Measurements from ENCODE around the gene HAUS6. TPM values are rescaled to one million over a fixed set of nuclear protein-coding genes. Genes with fewer than 3 reads are reported as not detected.

The HAUS6 gene
- total and polyA plus RNA-seq, 2 experiments from 2014 or later: 6.5 to 9.4 TPM

GRCh38 chr9:19133549-19134345, 31.0 kb upstream of the HAUS6 start:
- H3K4me1 ChIP-seq (ENCODE audit: low read depth): peaks cover 4% of the 10 kb centered on the region
- H3K27ac ChIP-seq: peak overlapping the region; percentile 30
- H3K36me3 ChIP-seq: no peaks in the 10 kb centered on the region
- DNase-seq (ENCODE audit: low read depth in 1 of 2, low spot score in 1 of 2): no peak
- H3K4me3 ChIP-seq: no peak overlapping the region
- H3K27me3 ChIP-seq: no peaks in the 10 kb centered on the region
- no peak for TF ChIP-seq CTCF (IDR thresholded peaks at IDR 0.05; ENCODE audit: low read depth, low read length)
- no peaks in the 10 kb centered on the region for H3K9me3 ChIP-seq (ENCODE audit: low read depth)

- Histone ChIP-seq H3K36me3 (no peaks in the 10 kb centered on the region), H3K27me3 (no peaks in the 10 kb centered on the region), H3K4me3 (no peak overlapping the region), H3K4me1 (ENCODE audit: low read depth) (peaks cover 4% of the 10 kb centered on the region), H3K27ac (no peak overlapping the region), H3K9me3 (ENCODE audit: low read depth) (no peaks in the 10 kb centered on the region)
- TF ChIP-seq CTCF (IDR thresholded peaks at IDR 0.05; ENCODE audit: low read depth, low read length): no peak
- DNase-seq (ENCODE audit: low read depth in 1 of 2, low spot score in 1 of 2): no peak
These were observed 27.7 kb upstream of the HAUS6 start for GRCh38 chr9:19130436-19130835.

- peak in 1 of 2 donors; percentile 58 for DNase-seq (ENCODE audit: low read depth in 1 of 2, low spot score in 1 of 2)
- peaks cover 3% of the 10 kb centered on the region for H3K4me1 ChIP-seq (ENCODE audit: low read depth)
- H3K27ac ChIP-seq: peak overlapping the region; percentile 75
- no peak for TF ChIP-seq CTCF (IDR thresholded peaks at IDR 0.05; ENCODE audit: low read depth, low read length)
- H3K27me3 ChIP-seq: no peaks in the 10 kb centered on the region
- H3K36me3 ChIP-seq: peaks cover 5% of the 10 kb centered on the region
- no peaks in the 10 kb centered on the region for H3K9me3 ChIP-seq (ENCODE audit: low read depth)
- peak overlapping the region; percentile 61 for H3K4me3 ChIP-seq
These were observed 25.3 kb upstream of the HAUS6 start for GRCh38 chr9:19127871-19128500.

- no peaks in the 10 kb centered on the region for H3K27me3 ChIP-seq
- H3K9me3 ChIP-seq (ENCODE audit: low read depth): no peaks in the 10 kb centered on the region
- peaks cover 3% of the 10 kb centered on the region for H3K4me1 ChIP-seq (ENCODE audit: low read depth)
- H3K4me3 ChIP-seq: no peak overlapping the region
- H3K36me3 ChIP-seq: peaks cover 27% of the 10 kb centered on the region
- no peak for DNase-seq (ENCODE audit: low read depth in 1 of 2, low spot score in 1 of 2)
- peak overlapping the region; percentile 58 for H3K27ac ChIP-seq
- TF ChIP-seq CTCF (IDR thresholded peaks at IDR 0.05; ENCODE audit: low read depth, low read length): no peak
These were observed 21.7 kb upstream of the HAUS6 start for GRCh38 chr9:19124430-19124793.

GRCh38 chr9:19122490-19123042, 19.9 kb upstream of the HAUS6 start:
- H3K36me3 ChIP-seq: peaks cover 45% of the 10 kb centered on the region

More at GRCh38 chr9:19122490-19123042, 19.9 kb upstream of the HAUS6 start:
- Histone ChIP-seq H3K4me3 (no peak overlapping the region), H3K27ac (no peak overlapping the region), H3K4me1 (ENCODE audit: low read depth) (peaks cover 3% of the 10 kb centered on the region), H3K9me3 (ENCODE audit: low read depth) (no peaks in the 10 kb centered on the region), H3K27me3 (no peaks in the 10 kb centered on the region)
- peak in 1 of 2 donors; percentile 62 for DNase-seq (ENCODE audit: low read depth in 1 of 2, low spot score in 1 of 2)
- peak; percentile 36 for TF ChIP-seq CTCF (IDR thresholded peaks at IDR 0.05; ENCODE audit: low read depth, low read length)

All from cardiac muscle cell (in vitro differentiated cells and primary cell).